Brain microvascular endothelial cell (primary cell): Measurements from ENCODE around the gene ABCC10.

ENCODE experiments used
- DNase-seq: peaks from one replicate; pipeline ENCODE4 v3.0.0-alpha.2; 2020
- H3K27ac ChIP-seq: fragments of 250-450 bp; sonication (Bioruptor Pico); 2 replicates; pipeline ENCODE4 v1.5.1; 2020; ENCODE audit warnings: mild to moderate bottlenecking, moderate library complexity
- H3K27me3 ChIP-seq: fragments of 250-450 bp; sonication (Bioruptor Pico); replicated peaks from 2 replicates; pipeline ENCODE4 v1.5.1; 2020; ENCODE audit warnings: mild to moderate bottlenecking
- H3K36me3 ChIP-seq: fragments of 250-450 bp; sonication (Bioruptor Pico); replicated peaks from 2 replicates; pipeline ENCODE4 v1.5.1; 2020; ENCODE audit warnings: mild to moderate bottlenecking
- H3K4me3 ChIP-seq: 2 replicates; pipeline ENCODE4 v1.5.1; 2011; ENCODE audit warnings: low read depth, mild to moderate bottlenecking, control low read depth, low read length, moderate library complexity
- CTCF ChIP-seq: IDR thresholded peaks from 2 replicates; pipeline ENCODE4 v1.5.1; 2011; ENCODE audit warnings: low read depth, mild to moderate bottlenecking, moderate library complexity, low read length, control low read depth, inconsistent platforms; ENCODE audit errors: missing control alignments
- in situ Hi-C: cut with HindIII; loops from 2 replicates; pipeline ENCODE4 v1.10.0; 2017; ENCODE audit warnings: low sequenced_read_pairs, low pct_ligation_motif_present

ABCC10 gene

GRCh38 chr6:43444582-43444981, 17.2 kb downstream of the ABCC10 start:
- in situ Hi-C loops = no loop called here
- Histone ChIP-seq H3K36me3 (peaks cover 72% of the 10 kb centered on the region), H3K27ac (no peak overlapping the region), H3K27me3 (no peaks in the 10 kb centered on the region), H3K4me3 (no peak overlapping the region)
- no peak for DNase-seq
- TF ChIP-seq CTCF = no peak

- TF ChIP-seq CTCF = no peak
- in situ Hi-C loops = no loop called here
- no peak overlapping the region for H3K27ac ChIP-seq
- peaks cover 73% of the 10 kb centered on the region for H3K36me3 ChIP-seq
- no peak for DNase-seq
- no peaks in the 10 kb centered on the region for H3K27me3 ChIP-seq
- H3K4me3 ChIP-seq = no peak overlapping the region
These were observed 18.2 kb downstream of the ABCC10 start for GRCh38 chr6:43445576-43445975.

GRCh38 chr6:43447604-43448003, 20.3 kb downstream of the ABCC10 start:
- H3K27me3 ChIP-seq = no peaks in the 10 kb centered on the region
- H3K27ac ChIP-seq = no peak overlapping the region
- in situ Hi-C loops = no loop called here
- no peak overlapping the region for H3K4me3 ChIP-seq
- H3K36me3 ChIP-seq = peaks cover 75% of the 10 kb centered on the region
- no peak for TF ChIP-seq CTCF
- no peak for DNase-seq

- in situ Hi-C loops = no loop called here
- Histone ChIP-seq H3K27ac (no peak overlapping the region), H3K36me3 (peaks cover 64% of the 10 kb centered on the region), H3K27me3 (no peaks in the 10 kb centered on the region), H3K4me3 (no peak overlapping the region)
- TF ChIP-seq CTCF = no peak
- no peak for DNase-seq
These were observed 21.6 kb downstream of the ABCC10 start for GRCh38 chr6:43448916-43449315.

- peaks cover 49% of the 10 kb centered on the region for H3K36me3 ChIP-seq
- in situ Hi-C loops = no loop called here
- DNase-seq = no peak
- H3K27ac ChIP-seq = no peak overlapping the region
- H3K27me3 ChIP-seq = no peaks in the 10 kb centered on the region
- H3K4me3 ChIP-seq = no peak overlapping the region
- no peak for TF ChIP-seq CTCF
These were observed 23.4 kb downstream of the ABCC10 start for GRCh38 chr6:43450699-43451131.

- Histone ChIP-seq H3K27ac (no peak overlapping the region), H3K4me3 (no peak overlapping the region), H3K36me3 (peaks cover 44% of the 10 kb centered on the region), H3K27me3 (no peaks in the 10 kb centered on the region)
- TF ChIP-seq CTCF = no peak
- DNase-seq = no peak
- in situ Hi-C loops = no loop called here
These were observed 24.0 kb downstream of the ABCC10 start for GRCh38 chr6:43451348-43451747.
